ENCODE data around the gene CEP295NL. TPM values are rescaled to one million over a fixed set of nuclear protein-coding genes. Genes with fewer than 3 reads are reported as not detected.
A peak's percentile ranks its signal among the peaks of the same experiment; 100 is the strongest.

Gene CEP295NL
- total RNA-seq, 1 experiment from 2014 or later, result 0.66 TPM

DNA sequence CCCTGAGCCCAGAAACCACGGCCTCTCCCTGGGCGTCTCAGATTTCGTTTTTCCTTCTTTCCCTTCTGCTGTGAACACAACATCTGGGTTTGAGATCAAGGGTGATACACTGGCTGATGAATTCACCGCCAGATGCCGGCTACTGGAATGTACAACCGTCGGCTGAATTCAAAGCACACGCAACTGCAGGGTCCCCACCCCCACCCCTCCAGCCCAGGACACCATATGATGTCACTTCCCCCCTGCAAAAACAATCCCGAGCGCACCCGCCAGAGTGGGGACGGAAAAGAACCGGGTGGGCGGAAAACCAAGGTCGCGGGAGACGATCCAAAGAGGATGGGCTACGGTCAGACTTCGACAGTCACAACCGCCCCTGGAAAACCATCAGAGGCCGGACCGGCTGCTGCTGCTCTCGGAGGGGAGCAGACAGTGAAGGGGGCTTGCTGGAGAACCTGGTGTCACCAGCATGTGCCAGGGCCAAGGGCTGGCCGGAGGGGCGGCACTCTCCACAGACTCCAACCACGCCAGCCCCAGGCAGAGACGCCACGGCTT lies 23.3 kb downstream of the CEP295NL start:
- no peak overlapping the region for H4K8ac ChIP-seq (replicated peaks; ENCODE audit: insufficient read length, low read depth, low read length)
- no peak overlapping the region for H3K4me3 Mint-ChIP-seq
- DNase-seq, result no peak

More for the DNA sequence above, 23.3 kb downstream of the CEP295NL start:
- Histone ChIP-seq H3K14ac (ENCODE audit: insufficient read depth, low read length) (no peak overlapping the region; the same call in 1 of the 2 replicates), H3K4me1 (ENCODE audit: insufficient read depth, low read length) (peaks cover 2% of the 10 kb centered on the region; the same call in 1 of the 2 replicates), H4K91ac (ENCODE audit: insufficient read length, low read depth, low read length) (no peak overlapping the region), H2BK5ac (ENCODE audit: insufficient read length, low read length) (no peak overlapping the region), H3K9ac (ENCODE audit: extremely low read depth, insufficient read length, low read length) (no peak overlapping the region), H2BK20ac (ENCODE audit: low read depth, low read length, poor library complexity, severe bottlenecking) (no peak overlapping the region), H2BK15ac (ENCODE audit: low read depth, low read length) (no peak overlapping the region), H3K27ac (ENCODE audit: insufficient read length, low read depth, low read length) (no peak overlapping the region), H3K23ac (ENCODE audit: insufficient read length, low read depth, low read length) (no peak overlapping the region), H3K56ac (ENCODE audit: insufficient read length, low read depth, low read length) (no peak overlapping the region), H3K79me2 (ENCODE audit: insufficient read depth, low read length) (no peaks in the 10 kb centered on the region), H2BK12ac (ENCODE audit: insufficient read length, low read depth, low read length) (no peak overlapping the region), H3K9me3 (ENCODE audit: control insufficient read depth, low read depth, low read length) (no peaks in the 10 kb centered on the region), H3K4me2 (ENCODE audit: insufficient read depth, insufficient read length, low read length) (no peak overlapping the region), H2AFZ (ENCODE audit: low read length) (no peak overlapping the region), H3K4ac (ENCODE audit: low read depth, low read length) (no peak overlapping the region), H2AK5ac (ENCODE audit: insufficient read length, low read length) (no peak overlapping the region), H3K79me1 (ENCODE audit: insufficient read depth, low read depth, low read length, poor library complexity, severe bottlenecking) (no peaks in the 10 kb centered on the region), H3K18ac (ENCODE audit: insufficient read length, low read depth, low read length) (no peak overlapping the region), H3K27me3 (ENCODE audit: insufficient read depth, low read length) (no peaks in the 10 kb centered on the region), H3K23me2 (ENCODE audit: insufficient read length, low read depth, low read length, poor library complexity, severe bottlenecking) (peaks cover 2% of the 10 kb centered on the region), H2BK120ac (ENCODE audit: low read depth, low read length, poor library complexity, severe bottlenecking) (no peak overlapping the region), H4K5ac (ENCODE audit: insufficient read length, low read depth, low read length) (no peak overlapping the region), H4K20me1 (ENCODE audit: control insufficient read depth, insufficient read depth, insufficient read length) (no peaks in the 10 kb centered on the region), H3T11ph (ENCODE audit: low read length) (no peak overlapping the region)
- Mint-ChIP-seq H3K27me3 (ENCODE audit: low read depth) (no peaks in the 10 kb centered on the region; the same call in 1 of the 2 replicates), H3K36me3 (ENCODE audit: insufficient read depth in 1 of 3, low read depth in 3 of 3) (peaks cover 0 to 6% (median 0%) of the 10 kb centered on the region in 3 experiments; a peak in 2 of 7 replicates), H3K27ac (peak overlapping the region in 1 of 3 experiments; percentile 2; a peak in 2 of 7 replicates), H3K9me3 (no peaks in the 10 kb centered on the region), H3K4me1 (peaks cover 32 to 40% of the 10 kb centered on the region in 2 experiments)
- TF ChIP-seq, protein P1, sequence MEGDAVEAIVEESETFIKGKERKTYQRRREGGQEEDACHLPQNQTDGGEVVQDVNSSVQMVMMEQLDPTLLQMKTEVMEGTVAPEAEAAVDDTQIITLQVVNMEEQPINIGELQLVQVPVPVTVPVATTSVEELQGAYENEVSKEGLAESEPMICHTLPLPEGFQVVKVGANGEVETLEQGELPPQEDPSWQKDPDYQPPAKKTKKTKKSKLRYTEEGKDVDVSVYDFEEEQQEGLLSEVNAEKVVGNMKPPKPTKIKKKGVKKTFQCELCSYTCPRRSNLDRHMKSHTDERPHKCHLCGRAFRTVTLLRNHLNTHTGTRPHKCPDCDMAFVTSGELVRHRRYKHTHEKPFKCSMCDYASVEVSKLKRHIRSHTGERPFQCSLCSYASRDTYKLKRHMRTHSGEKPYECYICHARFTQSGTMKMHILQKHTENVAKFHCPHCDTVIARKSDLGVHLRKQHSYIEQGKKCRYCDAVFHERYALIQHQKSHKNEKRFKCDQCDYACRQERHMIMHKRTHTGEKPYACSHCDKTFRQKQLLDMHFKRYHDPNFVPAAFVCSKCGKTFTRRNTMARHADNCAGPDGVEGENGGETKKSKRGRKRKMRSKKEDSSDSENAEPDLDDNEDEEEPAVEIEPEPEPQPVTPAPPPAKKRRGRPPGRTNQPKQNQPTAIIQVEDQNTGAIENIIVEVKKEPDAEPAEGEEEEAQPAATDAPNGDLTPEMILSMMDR (conservative IDR thresholded peaks at IDR 0.05), result no peak
- no CpG with 5 or more reads among the region's 28 CpGs for WGBS (ENCODE audit: extremely low coverage, insufficient read length, low lambda C conversion rate)

Measured in H9 (cell line).